Suprapubic skin (tissue), 4 donors: Measurements from ENCODE around the gene CCDC9. TPM values are rescaled to one million over a fixed set of nuclear protein-coding genes. Genes with fewer than 3 reads are reported as not detected.
A peak's percentile ranks its signal among the peaks of the same experiment; 100 is the strongest.

ENCODE experiments used
- DNase-seq, 2 donors: peaks; one replicate each; pipeline ENCODE4 v3.0.0-alpha.2; 2019; ENCODE audit warnings: low spot score in 2 of 2
- H3K27ac ChIP-seq: fragments of 200-600 bp; sonication (generic); one replicate; pipeline ENCODE4 v1.5.1; 2019
- H3K27me3 ChIP-seq: fragments of 200-600 bp; sonication (generic); one replicate; pipeline ENCODE4 v1.5.1; 2019
- H3K36me3 ChIP-seq: fragments of 200-600 bp; sonication (generic); one replicate; pipeline ENCODE4 v1.5.1; 2019
- H3K4me1 ChIP-seq: fragments of 200-600 bp; sonication (generic); one replicate; pipeline ENCODE4 v1.5.1; 2019
- H3K4me3 ChIP-seq: fragments of 200-600 bp; sonication (generic); one replicate; pipeline ENCODE4 v1.5.1; 2019; ENCODE audit warnings: mild to moderate bottlenecking
- H3K9me3 ChIP-seq: fragments of 200-600 bp; sonication (generic); one replicate; pipeline ENCODE4 v1.5.1; 2019
- CTCF ChIP-seq, 2 donors: fragments of 200-600 bp in 1 of 2; fragments of 450-650 bp in 1 of 2; sonication (generic) in 1 of 2; IDR thresholded peaks; one replicate each; pipeline ENCODE4 v1.5.1; 2016 to 2019; ENCODE audit warnings: antibody characterized with exemption in 2 of 2, mild to moderate bottlenecking in 1 of 2, moderate library complexity in 1 of 2
- EP300 ChIP-seq: sonication (generic); formaldehyde crosslinking; IDR thresholded peaks from one replicate; pipeline ENCODE4 v1.6.1; 2017; ENCODE audit warnings: antibody characterized with exemption
- POLR2A ChIP-seq, 2 donors: fragments of 450-650 bp; IDR thresholded peaks; one replicate each; pipeline ENCODE4 v1.6.1; 2017; ENCODE audit warnings: antibody characterized with exemption in 2 of 2, mild to moderate bottlenecking in 2 of 2, moderate library complexity in 2 of 2
- POLR2AphosphoS5 ChIP-seq, 3 donors: sonication (generic); formaldehyde crosslinking; IDR thresholded peaks; one replicate each; pipeline ENCODE4 v1.6.1; 2017; ENCODE audit warnings: antibody characterized with exemption in 3 of 3
- WGBS: methylation state at CpG from one replicate; pipeline ENCODE4 v1.1.5; 2018; 5-methylcytosine and 5-hydroxymethylcytosine counted together
- total RNA-seq, 4 donors: library from RNA; depleted of rRNA; stranded (reverse); fragments of >200 nt; gene quantifications; one replicate each; pipeline ENCODE4 v1.1.0, GENCODE V29; 2016

The CCDC9 gene
- total RNA-seq, 4 donors from 2014 or later = 24.6 to 33.2 (median 27.4) TPM

- peak overlapping the region; percentile 64 for H3K4me3 ChIP-seq
- no peaks in the 10 kb centered on the region for H3K27me3 ChIP-seq
- H3K4me1 ChIP-seq = peaks cover 40% of the 10 kb centered on the region
- TF ChIP-seq EP300 (no peak), POLR2AphosphoS5 (IDR thresholded peaks at IDR 0.05) (no peak), POLR2A (IDR thresholded peaks at IDR 0.05) (no peak), CTCF (IDR thresholded peaks at IDR 0.05) (no peak)
- peaks cover 34% of the 10 kb centered on the region for H3K36me3 ChIP-seq
- 76% methylated on average over 6 of the region's 6 CpGs for WGBS
- H3K27ac ChIP-seq = peak overlapping the region; percentile 96
- no peaks in the 10 kb centered on the region for H3K9me3 ChIP-seq
- no peak for DNase-seq
Observed at GRCh38 chr19:47271949-47272348, 15.6 kb downstream of the CCDC9 start.

GRCh38 chr19:47272448-47273312 is 16.4 kb downstream of the CCDC9 start:
- peak in 1 of 2 donors; percentile 88 for DNase-seq
- H3K4me1 ChIP-seq = peaks cover 32% of the 10 kb centered on the region
- no peaks in the 10 kb centered on the region for H3K9me3 ChIP-seq
- peak overlapping the region; percentile 96 for H3K27ac ChIP-seq
- H3K27me3 ChIP-seq = no peaks in the 10 kb centered on the region
- peaks cover 27% of the 10 kb centered on the region for H3K36me3 ChIP-seq
- 20% methylated on average over 28 of the region's 42 CpGs for WGBS
- H3K4me3 ChIP-seq = peak overlapping the region; percentile 64
- TF ChIP-seq POLR2AphosphoS5 (IDR thresholded peaks at IDR 0.05) (peak in 1 of 3 donors; percentile 15), CTCF (IDR thresholded peaks at IDR 0.05) (peak in 1 of 2 donors; percentile 11), POLR2A (IDR thresholded peaks at IDR 0.05) (no peak), EP300 (no peak)

GRCh38 chr19:47273313-47274070 is 17.2 kb downstream of the CCDC9 start:
- Histone ChIP-seq H3K36me3 (peaks cover 24% of the 10 kb centered on the region), H3K4me3 (peak overlapping the region; percentile 64), H3K4me1 (peaks cover 31% of the 10 kb centered on the region), H3K9me3 (no peaks in the 10 kb centered on the region), H3K27me3 (no peaks in the 10 kb centered on the region), H3K27ac (peak overlapping the region; percentile 96)
- TF ChIP-seq POLR2AphosphoS5 (IDR thresholded peaks at IDR 0.05) (peak; percentile 47 to 90 (median 60)), EP300 (no peak), POLR2A (IDR thresholded peaks at IDR 0.05) (peak in 1 of 2 donors; percentile 82)
- peak; percentile 97 to 98 for DNase-seq
- WGBS = under 1% methylated on average over 17 of the region's 54 CpGs

GRCh38 chr19:47274071-47274890 is 18.0 kb downstream of the CCDC9 start, which contains the start of gene INAFM1:
Gene INAFM1, plus strand, starts transcription at chr19:47274885. Its CDS starts 35 bp downstream, at chr19:47274920.
- peaks cover 19% of the 10 kb centered on the region for H3K36me3 ChIP-seq
- peaks cover 35% of the 10 kb centered on the region for H3K4me1 ChIP-seq
- H3K27me3 ChIP-seq = no peaks in the 10 kb centered on the region
- H3K4me3 ChIP-seq = peak within 1 kb of the TSS; percentile 64
- DNase-seq = peak; percentile 99
- under 1% methylated on average over 44 of the region's 72 CpGs for WGBS
- no peaks in the 10 kb centered on the region for H3K9me3 ChIP-seq
- TF ChIP-seq POLR2AphosphoS5 (IDR thresholded peaks at IDR 0.05) = peak in 2 of 3 donors; percentile 48 to 64
- TF ChIP-seq CTCF (IDR thresholded peaks at IDR 0.05) = no peak
- peak within 1 kb of the TSS; percentile 96 for H3K27ac ChIP-seq
